Activated T-cell treated with anti-CD3 and anti-CD28 coated beads for 4 hours (primary cell): ENCODE data around the gene ENDOU.
A peak's percentile ranks its signal among the peaks of the same experiment; 100 is the strongest.
"Not testable (repeated sequence)": the region's sequence is repeated elsewhere in the genome, so short reads cannot be mapped to it uniquely, and the experiment has no call there.

Experiments used
- DNase-seq: peaks from one replicate; pipeline ENCODE4 v3.0.0-alpha.2; 2020

Gene ENDOU

GRCh38 chr12:47717046-47717442 lies 8.2 kb downstream of the ENDOU start:
- DNase-seq, result no peak

GRCh38 chr12:47715877-47716548 lies 9.3 kb downstream of the ENDOU start:
- DNase-seq, result no peak

GRCh38 chr12:47715393-47715876 lies 9.9 kb downstream of the ENDOU start:
- peak; percentile 67 for DNase-seq

- no peak for DNase-seq
These were observed 10.4 kb downstream of the ENDOU start for GRCh38 chr12:47714826-47715386.

- DNase-seq, result no peak
These were observed 13.1 kb downstream of the ENDOU start for GRCh38 chr12:47712171-47712570.

GRCh38 chr12:47711448-47711847 lies 13.8 kb downstream of the ENDOU start:
- no peak for DNase-seq

GRCh38 chr12:47710278-47710677 lies 15.0 kb downstream of the ENDOU start:
- DNase-seq, result no peak

GRCh38 chr12:47709671-47710070 lies 15.6 kb downstream of the ENDOU start:
- no peak for DNase-seq

GRCh38 chr12:47709237-47709636 lies 16.1 kb downstream of the ENDOU start:
- DNase-seq, result no peak

- DNase-seq, result no peak
These were observed 17.3 kb downstream of the ENDOU start for GRCh38 chr12:47707905-47708543.

GRCh38 chr12:47707355-47707754 lies 17.9 kb downstream of the ENDOU start:
- no peak for DNase-seq

GRCh38 chr12:47705566-47706425 lies 19.5 kb downstream of the ENDOU start, which contains the start of gene RPAP3:
TSS of gene RPAP3 (minus strand) at chr12:47706030. CDS start at chr12:47702840, 3,190 bp downstream.
- DNase-seq, result peak; percentile 98

- no peak for DNase-seq
These were observed 20.1 kb downstream of the ENDOU start for GRCh38 chr12:47705229-47705565.

- no peak for DNase-seq
These were observed 20.6 kb downstream of the ENDOU start for GRCh38 chr12:47704719-47705118.

GRCh38 chr12:47700263-47700662 lies 25.0 kb downstream of the ENDOU start:
- no peak for DNase-seq

- no peak for DNase-seq
These were observed 26.7 kb downstream of the ENDOU start for GRCh38 chr12:47698631-47699030.

GRCh38 chr12:47698055-47698454 lies 27.2 kb downstream of the ENDOU start:
- no peak for DNase-seq

GRCh38 chr12:47689215-47689614 lies 36.1 kb downstream of the ENDOU start:
- DNase-seq, result no peak

- DNase-seq, result no peak
These were observed 37.7 kb downstream of the ENDOU start for GRCh38 chr12:47687636-47688035.

- no peak for DNase-seq
These were observed 38.5 kb downstream of the ENDOU start for GRCh38 chr12:47686645-47687240.

GRCh38 chr12:47679785-47680184 lies 45.5 kb downstream of the ENDOU start:
- no peak for DNase-seq

- DNase-seq, result no peak
These were observed 53.2 kb downstream of the ENDOU start for GRCh38 chr12:47672068-47672467.

- not testable (repeated sequence) for DNase-seq
These were observed 57.4 kb downstream of the ENDOU start for GRCh38 chr12:47667935-47668334.
